ENCODE data around the gene SCN2B.

SCN2B gene

GRCh38 chr11:118152020-118152551 lies 24.4 kb downstream of the SCN2B start:
- H3K27me3 ChIP-seq (ENCODE audit: insufficient read depth, poor library complexity, severe bottlenecking), result peaks cover 39% of the 10 kb centered on the region
- no peak overlapping the region for H3K27ac ChIP-seq (replicated peaks)
- TF ChIP-seq SPI1 (IDR thresholded peaks at IDR 0.05; ENCODE audit: borderline replicate concordance, low read depth) (no peak), REST (IDR thresholded peaks at IDR 0.05; ENCODE audit: insufficient replicate concordance, low read depth) (no peak), POLR2AphosphoS5 (IDR thresholded peaks at IDR 0.05; ENCODE audit: low read depth) (no peak), GABPA (IDR thresholded peaks at IDR 0.05; ENCODE audit: low read depth) (no peak)
- TF ChIP-seq, protein P1, sequence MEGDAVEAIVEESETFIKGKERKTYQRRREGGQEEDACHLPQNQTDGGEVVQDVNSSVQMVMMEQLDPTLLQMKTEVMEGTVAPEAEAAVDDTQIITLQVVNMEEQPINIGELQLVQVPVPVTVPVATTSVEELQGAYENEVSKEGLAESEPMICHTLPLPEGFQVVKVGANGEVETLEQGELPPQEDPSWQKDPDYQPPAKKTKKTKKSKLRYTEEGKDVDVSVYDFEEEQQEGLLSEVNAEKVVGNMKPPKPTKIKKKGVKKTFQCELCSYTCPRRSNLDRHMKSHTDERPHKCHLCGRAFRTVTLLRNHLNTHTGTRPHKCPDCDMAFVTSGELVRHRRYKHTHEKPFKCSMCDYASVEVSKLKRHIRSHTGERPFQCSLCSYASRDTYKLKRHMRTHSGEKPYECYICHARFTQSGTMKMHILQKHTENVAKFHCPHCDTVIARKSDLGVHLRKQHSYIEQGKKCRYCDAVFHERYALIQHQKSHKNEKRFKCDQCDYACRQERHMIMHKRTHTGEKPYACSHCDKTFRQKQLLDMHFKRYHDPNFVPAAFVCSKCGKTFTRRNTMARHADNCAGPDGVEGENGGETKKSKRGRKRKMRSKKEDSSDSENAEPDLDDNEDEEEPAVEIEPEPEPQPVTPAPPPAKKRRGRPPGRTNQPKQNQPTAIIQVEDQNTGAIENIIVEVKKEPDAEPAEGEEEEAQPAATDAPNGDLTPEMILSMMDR (IDR thresholded peaks at IDR 0.05; ENCODE audit: insufficient read depth, low read length), result no peak
- H3K4me3 ChIP-seq (replicated peaks; ENCODE audit: insufficient read depth, low read length), result no peak overlapping the region
- DNase-seq (ENCODE audit: low read depth in 1 of 2, low spot score in 1 of 2), result no peak

- peaks cover 35% of the 10 kb centered on the region for H3K27me3 ChIP-seq (ENCODE audit: insufficient read depth, poor library complexity, severe bottlenecking)
- no peak for DNase-seq (ENCODE audit: low read depth in 1 of 2, low spot score in 1 of 2)
- H3K4me3 ChIP-seq (replicated peaks; ENCODE audit: insufficient read depth, low read length), result no peak overlapping the region
- no peak for TF ChIP-seq GABPA (IDR thresholded peaks at IDR 0.05; ENCODE audit: low read depth)
- TF ChIP-seq, protein P1 (IDR thresholded peaks at IDR 0.05; ENCODE audit: insufficient read depth, low read length), result no peak
- TF ChIP-seq POLR2AphosphoS5 (IDR thresholded peaks at IDR 0.05; ENCODE audit: low read depth), result no peak
- no peak for TF ChIP-seq REST (IDR thresholded peaks at IDR 0.05; ENCODE audit: insufficient replicate concordance, low read depth)
- no peak for TF ChIP-seq SPI1 (IDR thresholded peaks at IDR 0.05; ENCODE audit: borderline replicate concordance, low read depth)
- H3K27ac ChIP-seq (replicated peaks), result no peak overlapping the region
Measured at GRCh38 chr11:118151431-118151830, 25.0 kb downstream of the SCN2B start.

DNA sequence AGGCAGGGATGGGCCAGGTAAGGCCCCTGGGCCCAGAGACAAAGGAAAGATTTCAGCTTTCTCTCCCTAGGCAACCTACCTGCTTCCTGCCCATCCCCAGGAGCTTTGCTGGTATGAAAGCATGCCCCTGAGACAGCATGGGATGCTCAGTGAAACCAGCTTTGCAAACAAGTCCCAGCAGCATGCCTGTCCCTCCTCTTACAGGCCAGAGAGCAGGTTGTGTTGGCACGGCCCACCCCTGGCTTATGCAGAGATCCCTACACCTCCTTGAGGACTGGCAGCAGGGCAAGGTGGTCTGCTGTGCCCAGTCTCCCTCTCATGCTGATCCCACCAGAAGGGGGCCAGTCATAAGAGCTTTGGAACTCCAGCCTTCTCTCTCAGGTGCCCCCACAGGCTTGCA lies 26.9 kb downstream of the SCN2B start:
- TF ChIP-seq GABPA (IDR thresholded peaks at IDR 0.05; ENCODE audit: low read depth), result no peak
- H3K27me3 ChIP-seq (ENCODE audit: insufficient read depth, poor library complexity, severe bottlenecking), result peaks cover 23% of the 10 kb centered on the region
- no peak overlapping the region for H3K4me3 ChIP-seq (replicated peaks; ENCODE audit: insufficient read depth, low read length)
- H3K27ac ChIP-seq (replicated peaks), result no peak overlapping the region
- DNase-seq (ENCODE audit: low read depth in 1 of 2, low spot score in 1 of 2), result no peak

DNA sequence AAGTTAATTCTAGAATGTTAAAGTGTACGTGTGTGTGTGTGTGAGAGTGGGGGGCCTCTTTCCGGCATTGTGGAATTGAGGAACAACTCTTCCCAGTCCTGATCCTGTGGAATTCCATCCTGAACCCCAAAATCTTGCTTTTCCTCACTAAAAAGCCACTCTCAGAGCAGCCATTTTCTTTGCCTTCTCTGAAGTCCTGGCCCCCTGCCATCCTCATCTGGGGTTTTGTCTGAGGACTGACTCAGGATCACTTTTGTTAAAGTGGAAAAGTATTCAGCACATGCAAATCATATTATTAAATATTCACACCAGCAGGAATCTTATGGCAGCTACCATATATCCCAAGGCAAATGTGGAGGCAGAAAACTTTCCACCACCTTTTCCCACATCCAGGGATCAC lies 27.6 kb downstream of the SCN2B start:
- H3K27ac ChIP-seq (replicated peaks), result no peak overlapping the region
- TF ChIP-seq POLR2AphosphoS5 (IDR thresholded peaks at IDR 0.05; ENCODE audit: low read depth), result no peak
- no peak for TF ChIP-seq REST (IDR thresholded peaks at IDR 0.05; ENCODE audit: insufficient replicate concordance, low read depth)
- TF ChIP-seq, protein P1 (IDR thresholded peaks at IDR 0.05; ENCODE audit: insufficient read depth, low read length), result no peak
- TF ChIP-seq GABPA (IDR thresholded peaks at IDR 0.05; ENCODE audit: low read depth), result no peak
- no peak for TF ChIP-seq SPI1 (IDR thresholded peaks at IDR 0.05; ENCODE audit: borderline replicate concordance, low read depth)
- DNase-seq (ENCODE audit: low read depth in 1 of 2, low spot score in 1 of 2), result no peak
- no peak overlapping the region for H3K4me3 ChIP-seq (replicated peaks; ENCODE audit: insufficient read depth, low read length)
- peaks cover 16% of the 10 kb centered on the region for H3K27me3 ChIP-seq (ENCODE audit: insufficient read depth, poor library complexity, severe bottlenecking)
